Lung (tissue), 12 donors: ENCODE data around the gene PRKAR1B. TPM values are rescaled to one million over a fixed set of nuclear protein-coding genes. Genes with fewer than 3 reads are reported as not detected.

Experiments
- ATAC-seq: fragments of 200-7000 bp; cut with Tn5 transposase; one replicate; pipeline ENCODE4 v1.9.1; 2020; ENCODE audit warnings: moderate number of reproducible peaks; ENCODE audit not compliant: insufficient read depth, low FRiP score
- DNase-seq, 3 donors: peaks; one replicate each; pipeline ENCODE4 v3.0.0-alpha.2; 2013 to 2017
- H3K27ac ChIP-seq, 2 donors: one replicate each; pipeline ENCODE4 v1.5.1; 2013; ENCODE audit warnings: mild to moderate bottlenecking in 2 of 2, moderate library complexity in 2 of 2, control low read depth in 1 of 2, inconsistent platforms in 1 of 2, low read depth in 1 of 2, low read length in 1 of 2
- H3K27me3 ChIP-seq, 3 donors: one replicate each; pipeline ENCODE4 v1.5.1; 2013; ENCODE audit warnings: low read length in 2 of 3; ENCODE audit not compliant: control insufficient read depth in 3 of 3, insufficient read depth in 3 of 3
- H3K36me3 ChIP-seq, 4 donors: one replicate each; pipeline ENCODE4 v1.5.1; 2013; ENCODE audit warnings: low read length in 4 of 4, mild to moderate bottlenecking in 1 of 4, moderate library complexity in 1 of 4; ENCODE audit not compliant: control insufficient read depth in 4 of 4, insufficient read depth in 4 of 4
- H3K4me1 ChIP-seq, 5 donors: one replicate each; pipeline ENCODE4 v1.5.1; 2013; ENCODE audit warnings: low read length in 5 of 5, mild to moderate bottlenecking in 2 of 5, moderate library complexity in 1 of 5; ENCODE audit not compliant: control insufficient read depth in 5 of 5, insufficient read depth in 5 of 5
- H3K4me3 ChIP-seq: one replicate; pipeline ENCODE4 v1.5.1; 2013; ENCODE audit warnings: mild to moderate bottlenecking, control low read depth, moderate library complexity
- H3K9ac ChIP-seq, 2 donors: one replicate each; pipeline ENCODE4 v1.5.1; 2013; ENCODE audit warnings: low read length in 2 of 2, control low read depth in 1 of 2; ENCODE audit not compliant: insufficient read depth in 1 of 2
- H3K9me3 ChIP-seq, 4 donors: one replicate each; pipeline ENCODE4 v1.5.1; 2013; ENCODE audit warnings: low read length in 3 of 4, mild to moderate bottlenecking in 1 of 4, moderate library complexity in 1 of 4; ENCODE audit not compliant: control insufficient read depth in 4 of 4, insufficient read depth in 3 of 4
- WGBS, 2 donors: extraction: QIAGEN DNeasy Blood & Tissue Kit; methylation state at CpG; one replicate each; pipeline ENCODE4 v1.1.7; 2013; 5-methylcytosine and 5-hydroxymethylcytosine counted together
- polyA plus RNA-seq, 2 donors: library from polyadenylated mRNA; stranded (reverse); fragments of 200-250 nt; gene quantifications; one replicate each; pipeline ENCODE4 v1.2.1, GENCODE V29; 2013
- total RNA-seq, 2 donors: library from RNA; depleted of rRNA in 1 of 2; stranded (reverse); fragments of >200 nt in 1 of 2; gene quantifications; one replicate each; pipeline ENCODE4 v1.2.1, GENCODE V29; 2014 to 2021
- TF ChIP-seq, protein P1 (sequence below): IDR thresholded peaks from 2 replicates; pipeline ENCODE4 v1.5.1; 2012; ENCODE audit warnings: mild to moderate bottlenecking; ENCODE audit errors: control extremely low read depth, extremely low read depth
- donor health status: control.
- donor health status: control.
- donor health status: Bipolar disorder and iron deficiency.
- donor health status: healthy.
- donor health status: DM: yes; HTN: yes; CAD: no.

Gene PRKAR1B
- total and polyA plus RNA-seq, 4 donors = 11.3 to 32.0 (median 16.3) TPM

DNA sequence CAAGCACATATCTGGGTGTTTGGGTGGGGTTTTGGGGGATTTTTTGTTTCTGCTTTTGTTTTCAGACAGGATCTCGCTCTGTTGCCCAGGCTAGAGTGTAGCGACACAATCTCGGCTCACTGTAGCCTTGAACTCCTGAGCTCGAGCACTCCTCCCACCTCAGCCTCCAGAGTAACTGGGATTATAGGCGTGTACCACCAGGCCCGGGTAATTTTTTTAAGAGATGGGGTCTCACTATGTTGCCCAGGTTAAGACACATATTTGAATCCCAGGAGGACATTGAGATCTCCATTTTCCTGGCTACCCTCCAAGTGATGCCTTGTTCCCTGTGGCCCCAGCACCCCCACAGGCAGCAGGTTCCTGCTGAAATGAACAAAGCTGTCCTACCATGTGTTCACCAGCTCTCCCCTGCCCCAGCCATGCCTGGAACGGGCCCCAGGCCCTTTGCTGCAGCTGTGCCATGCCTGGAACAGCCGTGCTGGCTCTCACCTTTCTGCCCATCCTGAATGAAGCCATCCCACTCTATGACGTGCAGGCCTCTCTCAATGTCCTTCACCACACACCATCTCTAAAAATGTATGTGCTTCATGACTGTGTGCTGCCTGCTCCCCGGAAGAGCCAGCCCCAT lies 55.6 kb downstream of the PRKAR1B start:
- Histone ChIP-seq H3K9ac (no peak overlapping the region), H3K4me3 (no peak overlapping the region), H3K36me3 (peaks cover 0 to 12% (median 6%) of the 10 kb centered on the region in 4 donors), H3K27me3 (no peaks in the 10 kb centered on the region), H3K9me3 (no peaks in the 10 kb centered on the region), H3K27ac (no peak overlapping the region), H3K4me1 (peaks cover 0 to 9% (median 5%) of the 10 kb centered on the region in 5 donors)
- WGBS, 2 donors = 92% methylated on average over 10 of the region's 10 CpGs
- DNase-seq (no peak), ATAC-seq (no peak)
- TF ChIP-seq, protein P1, sequence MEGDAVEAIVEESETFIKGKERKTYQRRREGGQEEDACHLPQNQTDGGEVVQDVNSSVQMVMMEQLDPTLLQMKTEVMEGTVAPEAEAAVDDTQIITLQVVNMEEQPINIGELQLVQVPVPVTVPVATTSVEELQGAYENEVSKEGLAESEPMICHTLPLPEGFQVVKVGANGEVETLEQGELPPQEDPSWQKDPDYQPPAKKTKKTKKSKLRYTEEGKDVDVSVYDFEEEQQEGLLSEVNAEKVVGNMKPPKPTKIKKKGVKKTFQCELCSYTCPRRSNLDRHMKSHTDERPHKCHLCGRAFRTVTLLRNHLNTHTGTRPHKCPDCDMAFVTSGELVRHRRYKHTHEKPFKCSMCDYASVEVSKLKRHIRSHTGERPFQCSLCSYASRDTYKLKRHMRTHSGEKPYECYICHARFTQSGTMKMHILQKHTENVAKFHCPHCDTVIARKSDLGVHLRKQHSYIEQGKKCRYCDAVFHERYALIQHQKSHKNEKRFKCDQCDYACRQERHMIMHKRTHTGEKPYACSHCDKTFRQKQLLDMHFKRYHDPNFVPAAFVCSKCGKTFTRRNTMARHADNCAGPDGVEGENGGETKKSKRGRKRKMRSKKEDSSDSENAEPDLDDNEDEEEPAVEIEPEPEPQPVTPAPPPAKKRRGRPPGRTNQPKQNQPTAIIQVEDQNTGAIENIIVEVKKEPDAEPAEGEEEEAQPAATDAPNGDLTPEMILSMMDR = no peak

DNA sequence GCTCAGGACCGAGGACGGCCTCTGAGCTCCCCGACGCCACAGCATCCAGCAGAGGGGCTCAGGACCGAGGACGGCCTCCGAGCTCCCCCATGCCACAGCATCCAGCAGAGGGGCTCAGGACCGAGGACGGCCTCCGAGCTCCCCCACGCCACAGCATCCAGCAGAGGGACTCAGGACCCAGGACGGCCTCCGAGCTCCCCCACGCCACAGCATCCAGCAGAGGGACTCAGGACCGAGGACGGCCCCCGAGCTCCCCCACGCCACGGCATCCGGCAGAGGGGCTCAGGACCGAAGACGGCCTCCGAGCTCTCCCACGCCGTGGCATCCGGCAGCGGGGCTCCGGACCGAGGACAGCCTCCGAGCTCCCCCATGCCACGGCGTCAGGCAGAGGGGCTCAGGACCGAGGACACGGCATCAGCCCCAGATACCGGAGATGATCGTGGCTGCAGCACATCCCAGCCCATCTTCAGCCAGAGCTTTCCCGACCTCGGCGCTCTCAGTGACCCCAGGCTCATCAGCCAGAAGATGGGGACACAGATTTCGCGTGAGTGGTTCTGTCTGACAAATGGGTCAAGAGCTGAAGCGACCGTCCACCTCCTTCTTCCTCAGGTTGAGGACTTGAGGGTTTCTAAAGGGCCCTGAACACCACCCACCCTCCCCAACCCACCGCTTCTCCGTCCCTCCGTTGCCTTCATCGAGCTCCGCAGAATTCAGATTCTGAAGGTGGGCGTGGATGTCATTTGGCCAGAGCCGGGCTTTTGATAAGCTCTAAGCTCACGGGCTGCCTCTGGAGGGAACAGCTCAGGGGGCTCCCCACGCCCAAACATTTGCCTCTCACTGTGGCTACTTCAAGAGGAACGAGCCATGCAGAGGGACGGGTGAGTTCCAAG lies 56.3 kb downstream of the PRKAR1B start:
- Histone ChIP-seq H3K4me1 (peaks cover 0 to 12% (median 5%) of the 10 kb centered on the region in 5 donors), H3K36me3 (peaks cover 0 to 13% (median 6%) of the 10 kb centered on the region in 4 donors), H3K9me3 (no peaks in the 10 kb centered on the region), H3K27ac (no peak overlapping the region), H3K9ac (no peak overlapping the region), H3K27me3 (no peaks in the 10 kb centered on the region), H3K4me3 (no peak overlapping the region)
- ATAC-seq (no peak), DNase-seq (no peak)
- TF ChIP-seq, protein P1 = no peak
- WGBS, 2 donors = 96% methylated on average over 54 of the region's 54 CpGs

DNA sequence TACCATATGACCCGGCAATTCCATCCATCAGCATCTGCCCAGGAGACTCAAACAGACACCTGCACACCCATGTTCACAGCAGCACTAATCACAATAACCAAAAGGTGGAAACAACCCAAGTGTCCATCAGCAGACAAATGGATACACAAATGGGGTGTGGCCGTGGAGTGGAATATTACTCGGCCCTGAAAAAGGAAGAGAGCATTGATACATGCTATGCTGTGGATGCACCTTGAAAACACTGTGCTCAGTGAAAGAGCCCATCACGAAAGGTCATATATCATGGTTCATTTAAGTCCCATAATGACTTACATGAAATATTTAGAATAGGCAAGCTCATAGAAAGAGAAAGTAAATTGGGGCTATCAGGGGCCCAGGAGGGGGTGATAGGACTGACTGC lies 58.1 kb downstream of the PRKAR1B start:
- Histone ChIP-seq H3K4me3 (no peak overlapping the region), H3K4me1 (peaks cover 0 to 23% (median 5%) of the 10 kb centered on the region in 5 donors), H3K27ac (peak overlapping the region in 1 of 2 donors; percentile 65), H3K9ac (no peak overlapping the region), H3K36me3 (peaks cover 0 to 13% (median 3%) of the 10 kb centered on the region in 4 donors), H3K9me3 (no peaks in the 10 kb centered on the region), H3K27me3 (no peaks in the 10 kb centered on the region)
- DNase-seq (no peak), ATAC-seq (no peak)
- 76 to 85% methylated on average over 4 of the region's 4 CpGs for WGBS, 2 donors
- TF ChIP-seq, protein P1 = no peak
